Measurements from ENCODE around the gene TMEM51. TPM values are rescaled to one million over a fixed set of nuclear protein-coding genes. Genes with fewer than 3 reads are reported as not detected.

TMEM51 gene
- total RNA-seq, 2 experiments from 2014 or later, result not detected

GRCh38 chr1:15224259-15224869, 70.8 kb downstream of the TMEM51 start:
- Mint-ChIP-seq H3K27me3 (peaks cover 12% of the 10 kb centered on the region), H3K4me3 (no peak overlapping the region), H3K27ac (no peak overlapping the region), H3K9me3 (no peaks in the 10 kb centered on the region), H3K4me1 (ENCODE audit: low read depth) (no peaks in the 10 kb centered on the region), H3K36me3 (ENCODE audit: low read depth) (no peaks in the 10 kb centered on the region)
- DNase-seq, result no peak
- ChIA-PET POLR2A (no interaction called here), CTCF (interaction anchor here (2.5 kb wide), 1 partner anchor 47 kb away, joined by 12 read pairs; no protein-coding TSS in a partner anchor)
- ATAC-seq, result no peak
- TF ChIP-seq CTCF (IDR thresholded peaks at IDR 0.05), result no peak
- intact Hi-C loops (cut with micrococcal nuclease), result no loop called here

GRCh38 chr1:15224974-15225373, 71.4 kb downstream of the TMEM51 start:
- Mint-ChIP-seq H3K4me3 (no peak overlapping the region), H3K27me3 (peaks cover 10% of the 10 kb centered on the region)
- intact Hi-C loops (cut with micrococcal nuclease), result no loop called here

GRCh38 chr1:15225461-15225860, 71.9 kb downstream of the TMEM51 start:
- ChIA-PET CTCF (interaction anchor here (2.5 kb wide), 1 partner anchor 46 kb away, joined by 12 read pairs; no protein-coding TSS in a partner anchor), POLR2A (no interaction called here)
- H3K27me3 Mint-ChIP-seq, result peaks cover 10% of the 10 kb centered on the region
- no peak overlapping the region for H3K27ac Mint-ChIP-seq
- ATAC-seq (no peak), DNase-seq (no peak)
- no peak overlapping the region for H3K4me3 Mint-ChIP-seq
- TF ChIP-seq CTCF (IDR thresholded peaks at IDR 0.05), result no peak
- H3K9me3 Mint-ChIP-seq, result no peaks in the 10 kb centered on the region
- intact Hi-C loops (cut with micrococcal nuclease), result no loop called here
- no peaks in the 10 kb centered on the region for H3K36me3 Mint-ChIP-seq (ENCODE audit: low read depth)
- H3K4me1 Mint-ChIP-seq (ENCODE audit: low read depth), result no peaks in the 10 kb centered on the region

More at GRCh38 chr1:15224974-15225373, 71.4 kb downstream of the TMEM51 start:
- DNase-seq, result no peak
- no peaks in the 10 kb centered on the region for H3K36me3 Mint-ChIP-seq (ENCODE audit: low read depth)
- H3K4me1 Mint-ChIP-seq (ENCODE audit: low read depth), result no peaks in the 10 kb centered on the region
- ChIA-PET POLR2A (no interaction called here), CTCF (interaction anchor here (2.5 kb wide), 1 partner anchor 47 kb away, joined by 12 read pairs; no protein-coding TSS in a partner anchor)
- no peak for TF ChIP-seq CTCF (IDR thresholded peaks at IDR 0.05)
- ATAC-seq, result no peak
- H3K27ac Mint-ChIP-seq, result no peak overlapping the region
- H3K9me3 Mint-ChIP-seq, result no peaks in the 10 kb centered on the region

- peaks cover 6% of the 10 kb centered on the region for H3K27me3 Mint-ChIP-seq
- peaks cover 6% of the 10 kb centered on the region for H3K4me1 Mint-ChIP-seq (ENCODE audit: low read depth)
- POLR2A ChIA-PET, result interaction anchor here (0.6 kb wide), 1 partner anchor 168 kb away, joined by 3 read pairs; no protein-coding TSS in a partner anchor
- H3K4me3 Mint-ChIP-seq, result no peak overlapping the region
- H3K27ac Mint-ChIP-seq, result no peak overlapping the region
- CTCF ChIA-PET, result interaction anchor here (2.5 kb wide), 1 partner anchor 45 kb away, joined by 12 read pairs; no protein-coding TSS in a partner anchor
- no peak for DNase-seq
- intact Hi-C loops (cut with micrococcal nuclease), result no loop called here
- no peak for ATAC-seq
- H3K36me3 Mint-ChIP-seq (ENCODE audit: low read depth), result no peaks in the 10 kb centered on the region
- no peaks in the 10 kb centered on the region for H3K9me3 Mint-ChIP-seq
- TF ChIP-seq CTCF (IDR thresholded peaks at IDR 0.05), result no peak
Measured at GRCh38 chr1:15226388-15227255, 73.1 kb downstream of the TMEM51 start.

- Mint-ChIP-seq H3K4me3 (no peak overlapping the region), H3K36me3 (ENCODE audit: low read depth) (no peaks in the 10 kb centered on the region), H3K4me1 (ENCODE audit: low read depth) (peaks cover 17% of the 10 kb centered on the region), H3K27me3 (peaks cover 2% of the 10 kb centered on the region), H3K27ac (no peak overlapping the region), H3K9me3 (peaks cover 3% of the 10 kb centered on the region)
- ChIA-PET POLR2A (interaction anchor here (1.3 kb wide), 1 partner anchor 24 kb away, joined by 3 read pairs; no protein-coding TSS in a partner anchor), CTCF (no interaction called here)
- intact Hi-C loops (cut with micrococcal nuclease), result no loop called here
- TF ChIP-seq CTCF (IDR thresholded peaks at IDR 0.05), result no peak
- ATAC-seq (no peak), DNase-seq (no peak)
Measured at GRCh38 chr1:15229707-15230131, 76.2 kb downstream of the TMEM51 start.
